AG04449 (cell line): ENCODE results near the gene KBTBD13.
"Not testable (repeated sequence)": the region's sequence is repeated elsewhere in the genome, so short reads cannot be mapped to it uniquely, and the experiment has no call there.

ENCODE experiments used
- CTCF ChIA-PET: fragments of 350-600 bp; formaldehyde crosslinking; extraction: SDS; loops from one replicate; lab custom pipeline; 2021; ENCODE audit warnings: antibody characterized with exemption; lab: Yijun Ruan, JAX
- POLR2A ChIA-PET: fragments of 400-600, 350-600 bp; formaldehyde crosslinking; extraction: SDS; loops from one replicate; lab custom pipeline; 2020; ENCODE audit warnings: antibody characterized with exemption, inconsistent platforms; lab: Yijun Ruan, JAX
- DNase-seq: peaks from one replicate; pipeline ENCODE4 v3.0.0-alpha.2; 2010; ENCODE audit warnings: low read depth, low spot score
- H3K4me3 ChIP-seq: 2 replicates; pipeline ENCODE4 v1.5.1; 2011; ENCODE audit warnings: low read depth, mild to moderate bottlenecking, control low read depth, low read length
- TF ChIP-seq, protein P1 (sequence below): IDR thresholded peaks from one replicate; pipeline ENCODE4 v1.5.1; 2011; ENCODE audit warnings: mild to moderate bottlenecking, moderate library complexity, low read length, control low read depth, inconsistent platforms; ENCODE audit not compliant: insufficient read depth; ENCODE audit errors: missing control alignments

The KBTBD13 gene

DNA sequence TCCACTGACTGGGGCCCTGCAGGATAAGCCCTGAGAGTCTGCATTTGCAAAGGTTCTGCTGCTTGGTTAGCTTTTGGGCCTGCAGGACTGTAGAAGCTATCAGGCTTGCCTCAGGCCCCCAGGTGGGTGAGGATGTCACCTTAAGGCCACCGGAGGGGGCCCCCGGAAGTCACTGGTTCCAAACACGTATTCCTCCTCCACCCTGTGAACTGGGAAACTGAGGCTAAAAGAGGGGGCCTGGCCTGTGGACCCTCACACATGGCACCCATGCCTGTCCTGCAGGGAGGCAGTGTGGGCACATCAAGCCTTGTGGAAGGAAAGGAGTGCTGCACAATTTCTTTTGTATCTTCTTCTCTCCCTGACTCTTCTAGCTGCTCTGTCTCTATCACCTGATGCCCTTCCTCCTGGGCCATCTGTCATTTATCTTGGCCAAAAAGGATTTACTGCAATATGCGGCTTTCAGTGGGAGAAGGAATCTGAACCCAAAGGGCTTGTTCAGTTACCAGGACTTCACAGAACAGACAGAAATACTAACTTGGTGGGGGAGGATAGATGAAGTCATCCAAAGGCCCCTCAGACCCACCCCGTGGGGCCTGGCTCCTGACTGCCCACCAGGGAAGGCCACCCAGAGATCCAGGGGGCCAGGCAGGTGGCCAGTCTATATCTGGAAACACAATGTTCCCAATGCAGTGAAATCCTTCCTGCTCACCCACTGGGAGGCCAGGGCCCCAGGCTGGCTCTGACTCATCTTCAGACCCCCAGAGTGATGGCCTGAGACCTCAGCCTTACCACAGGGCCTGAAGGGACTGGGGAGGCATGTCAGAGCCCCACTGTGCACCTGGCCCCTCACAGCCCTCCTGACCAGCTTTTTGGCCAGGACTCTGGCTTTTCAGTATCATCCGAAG is 20.2 kb downstream of the KBTBD13 start:
- no peak overlapping the region for H3K4me3 ChIP-seq
- ChIA-PET CTCF (interaction anchor here (0.6 to 5.4 kb wide), 6 partner anchors 10 to 61 kb away, joined by 3 to 39 read pairs (median 5); no protein-coding TSS in a partner anchor), POLR2A (no interaction called here)
- TF ChIP-seq, protein P1, sequence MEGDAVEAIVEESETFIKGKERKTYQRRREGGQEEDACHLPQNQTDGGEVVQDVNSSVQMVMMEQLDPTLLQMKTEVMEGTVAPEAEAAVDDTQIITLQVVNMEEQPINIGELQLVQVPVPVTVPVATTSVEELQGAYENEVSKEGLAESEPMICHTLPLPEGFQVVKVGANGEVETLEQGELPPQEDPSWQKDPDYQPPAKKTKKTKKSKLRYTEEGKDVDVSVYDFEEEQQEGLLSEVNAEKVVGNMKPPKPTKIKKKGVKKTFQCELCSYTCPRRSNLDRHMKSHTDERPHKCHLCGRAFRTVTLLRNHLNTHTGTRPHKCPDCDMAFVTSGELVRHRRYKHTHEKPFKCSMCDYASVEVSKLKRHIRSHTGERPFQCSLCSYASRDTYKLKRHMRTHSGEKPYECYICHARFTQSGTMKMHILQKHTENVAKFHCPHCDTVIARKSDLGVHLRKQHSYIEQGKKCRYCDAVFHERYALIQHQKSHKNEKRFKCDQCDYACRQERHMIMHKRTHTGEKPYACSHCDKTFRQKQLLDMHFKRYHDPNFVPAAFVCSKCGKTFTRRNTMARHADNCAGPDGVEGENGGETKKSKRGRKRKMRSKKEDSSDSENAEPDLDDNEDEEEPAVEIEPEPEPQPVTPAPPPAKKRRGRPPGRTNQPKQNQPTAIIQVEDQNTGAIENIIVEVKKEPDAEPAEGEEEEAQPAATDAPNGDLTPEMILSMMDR: no peak
- no peak for DNase-seq

DNA sequence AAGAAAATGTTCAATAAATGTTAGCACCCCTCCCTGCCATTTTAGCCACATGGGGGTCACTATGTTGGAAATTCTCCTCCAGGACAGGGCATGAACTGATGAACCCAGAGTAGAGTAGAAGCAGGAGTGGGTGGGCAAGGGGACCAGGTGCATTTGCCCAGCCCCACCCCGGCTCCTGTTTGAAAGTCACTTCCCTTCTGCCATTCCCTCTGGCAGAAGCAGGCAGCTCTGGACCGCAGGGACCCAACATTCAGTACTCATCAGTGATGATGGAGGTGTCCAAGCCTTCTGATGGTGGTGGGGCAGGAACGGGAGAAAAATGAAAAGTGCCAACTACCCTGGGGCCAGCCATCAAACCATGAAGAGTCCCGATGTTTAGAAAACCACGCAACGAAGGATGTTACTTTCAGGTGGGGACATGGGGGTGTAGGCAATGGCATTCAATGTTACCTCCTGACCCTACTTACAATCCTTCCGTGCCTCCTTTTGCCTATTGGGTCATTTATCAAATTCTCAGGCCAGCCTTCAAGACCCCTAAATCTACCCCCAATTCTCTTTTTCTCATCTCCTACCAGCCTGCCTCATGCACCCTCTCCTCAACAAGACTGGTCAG is 21.2 kb downstream of the KBTBD13 start:
- DNase-seq: no peak
- no peak overlapping the region for H3K4me3 ChIP-seq
- ChIA-PET POLR2A (no interaction called here), CTCF (interaction anchor here (1.3 to 8.3 kb wide), 3 partner anchors 11 to 45 kb away, joined by 4 to 117 read pairs (median 6); partner anchors contain the start of gene KBTBD13)
- TF ChIP-seq, protein P1: no peak

DNA sequence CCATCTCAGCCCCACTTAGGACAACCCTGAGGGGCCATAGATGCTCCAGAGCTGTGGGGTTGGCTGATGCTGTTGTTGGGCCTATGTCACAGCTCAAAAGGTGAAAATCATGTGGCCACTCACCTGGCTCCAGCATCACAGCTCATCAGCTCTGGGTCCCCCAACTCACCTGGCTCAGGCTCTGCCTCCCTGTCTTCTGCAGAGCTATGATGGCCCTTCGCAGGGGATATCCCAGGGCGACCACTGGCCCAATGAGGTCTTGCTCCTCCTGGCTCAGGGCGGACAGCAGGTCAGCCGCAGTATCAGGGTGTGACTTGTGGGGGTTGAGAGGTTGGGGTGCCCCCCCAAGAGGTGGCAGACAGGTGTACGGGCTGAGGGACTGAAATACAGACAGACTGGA is 22.8 kb downstream of the KBTBD13 start:
- H3K4me3 ChIP-seq: no peak overlapping the region
- ChIA-PET POLR2A (no interaction called here), CTCF (interaction anchor here (1.7 to 8.3 kb wide), 3 partner anchors 13 to 45 kb away, joined by 12 to 117 read pairs (median 79); partner anchors contain the start of genes KBTBD13 and UBAP1L)
- TF ChIP-seq, protein P1: no peak
- DNase-seq: no peak

DNA sequence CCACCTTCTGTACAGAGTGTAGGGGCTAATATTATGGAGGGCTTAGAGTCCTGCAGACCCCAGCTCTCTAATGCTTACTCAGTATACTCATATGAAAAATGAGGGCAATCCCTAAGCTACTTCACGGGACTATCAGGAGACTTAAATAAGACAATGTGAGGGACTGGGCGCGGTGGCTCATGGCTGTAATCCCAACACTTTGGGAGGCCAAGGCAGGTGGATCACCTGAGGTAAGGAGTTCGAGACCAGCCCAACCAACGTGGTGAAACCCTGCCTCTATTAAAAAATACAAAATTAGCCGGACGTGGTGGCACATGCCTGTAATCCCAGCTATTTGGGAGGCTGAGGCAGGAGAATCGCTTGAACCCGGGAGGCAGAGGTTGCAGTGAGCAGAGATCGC is 23.3 kb downstream of the KBTBD13 start:
- POLR2A ChIA-PET, DNase-seq: not testable (repeated sequence)
- CTCF ChIA-PET: interaction anchor here (1.7 to 8.3 kb wide), 4 partner anchors 13 to 46 kb away, joined by 12 to 133 read pairs (median 98); partner anchors contain the start of genes KBTBD13 and UBAP1L

DNA sequence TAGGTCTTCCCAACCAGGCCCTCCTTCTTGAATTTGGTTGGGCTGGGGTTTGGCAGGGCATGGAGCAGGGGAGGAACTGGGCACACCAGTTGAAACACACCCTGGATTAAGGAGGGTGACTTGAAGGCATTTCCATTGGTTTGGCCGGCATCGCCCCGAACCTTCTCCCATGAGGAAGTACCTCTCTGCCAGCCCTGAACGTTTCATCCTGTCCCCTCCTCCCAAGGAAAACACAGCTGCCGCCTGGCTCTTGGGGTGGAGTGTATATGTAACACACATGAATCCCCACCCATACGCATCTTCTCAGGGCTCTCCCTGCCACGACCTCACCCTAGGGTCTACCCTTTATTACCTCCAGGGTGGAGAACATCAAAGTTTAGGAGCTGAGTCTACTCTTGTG is 23.9 kb downstream of the KBTBD13 start:
- CTCF ChIA-PET: interaction anchor here (0.6 to 8.3 kb wide), 14 partner anchors 12 to 371 kb away, joined by 3 to 133 read pairs (median 6); partner anchors contain the start of genes KBTBD13, RASL12 and UBAP1L
- DNase-seq: no peak
- POLR2A ChIA-PET: no interaction called here
- TF ChIP-seq, protein P1: no peak
- H3K4me3 ChIP-seq: no peak overlapping the region

More for the DNA sequence above, 23.3 kb downstream of the KBTBD13 start:
- not testable (repeated sequence) for H3K4me3 ChIP-seq

DNA sequence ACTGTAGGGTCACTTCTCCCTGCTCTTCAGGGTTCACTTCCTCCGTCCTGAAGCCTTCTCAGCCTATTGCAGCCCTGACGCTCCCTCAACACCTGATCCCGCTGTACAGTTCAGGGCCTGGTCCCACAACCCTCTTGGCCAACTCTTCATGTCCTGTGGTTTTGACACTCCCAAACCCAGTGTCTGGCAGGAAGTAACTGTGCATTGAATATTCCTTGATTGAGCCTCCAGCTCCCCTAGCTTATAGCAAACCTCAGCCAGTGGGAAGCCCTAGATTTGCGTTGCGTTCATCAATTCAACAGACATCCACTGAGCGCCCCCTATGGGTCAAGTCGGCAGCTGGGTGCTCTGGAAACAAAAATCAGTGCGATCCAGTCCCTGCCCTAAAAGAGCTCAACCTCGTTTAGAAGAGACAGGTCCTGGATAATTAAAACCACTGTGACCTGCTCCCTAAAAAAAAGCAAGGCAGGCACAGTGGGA is 24.9 kb downstream of the KBTBD13 start:
- TF ChIP-seq, protein P1: peak; percentile 74
- no peak for DNase-seq
- POLR2A ChIA-PET: no interaction called here
- CTCF ChIA-PET: interaction anchor here (0.8 to 8.3 kb wide), 32 partner anchors 8 to 370 kb away, joined by 3 to 133 read pairs (median 5); partner anchors contain the start of genes KBTBD13, PDCD7, RASL12 and UBAP1L
- no peak overlapping the region for H3K4me3 ChIP-seq
